Skeletal muscle satellite cell (primary cell): ENCODE measurements around the gene MMP25.
"Not testable (repeated sequence)": the region's sequence is repeated elsewhere in the genome, so short reads cannot be mapped to it uniquely, and the experiment has no call there.

Source experiments
- H3K27me3 ChIP-seq: 2 replicates; pipeline ENCODE4 v1.7.0; 2013; ENCODE audit warnings: low read length; ENCODE audit not compliant: control insufficient read depth, insufficient read depth
- H3K36me3 ChIP-seq: 2 replicates; pipeline ENCODE4 v1.7.0; 2013; ENCODE audit warnings: mild to moderate bottlenecking, control low read depth, low read length; ENCODE audit not compliant: insufficient read depth
- H3K4me1 ChIP-seq: 2 replicates; pipeline ENCODE4 v1.7.0; 2013; ENCODE audit warnings: low read length; ENCODE audit not compliant: control insufficient read depth, insufficient read depth
- H3K4me2 ChIP-seq: 2 replicates; pipeline ENCODE4 v1.7.0; 2013; ENCODE audit warnings: mild to moderate bottlenecking, low read length
- H3K4me3 ChIP-seq: 2 replicates; pipeline ENCODE4 v1.7.0; 2013; ENCODE audit warnings: low read length
- H3K9ac ChIP-seq: 2 replicates; pipeline ENCODE4 v1.7.0; 2013; ENCODE audit warnings: mild to moderate bottlenecking, low read depth, low read length, moderate library complexity
- H3K9me3 ChIP-seq: replicated peaks from 2 replicates; pipeline ENCODE4 v1.7.0; 2013; ENCODE audit warnings: mild to moderate bottlenecking, control low read depth, low read length

Gene MMP25

DNA sequence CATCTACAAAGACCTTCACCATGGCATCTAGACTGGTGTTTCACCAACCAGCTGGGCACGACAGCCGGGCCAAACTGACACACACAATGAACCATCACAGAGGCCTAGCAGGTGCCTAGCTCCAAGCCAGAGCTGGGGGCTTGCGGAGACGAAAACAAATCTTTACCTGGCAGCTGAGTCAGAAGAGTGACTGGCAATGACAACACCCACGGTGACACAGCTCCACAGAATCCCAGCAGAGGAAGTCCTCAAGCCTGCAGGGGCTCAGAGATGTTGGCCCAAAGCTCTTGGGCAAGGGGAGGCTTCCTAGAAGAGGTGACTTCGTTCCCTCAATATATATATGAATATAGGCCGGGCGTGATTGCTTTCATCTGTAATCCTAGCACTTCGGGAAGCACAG lies 5.1 kb downstream of the MMP25 start:
- no peaks in the 10 kb centered on the region for H3K9me3 ChIP-seq
- peaks cover 45% of the 10 kb centered on the region for H3K27me3 ChIP-seq
- peaks cover 2% of the 10 kb centered on the region for H3K4me1 ChIP-seq
- no peak overlapping the region for H3K9ac ChIP-seq
- no peak overlapping the region for H3K4me3 ChIP-seq
- H3K36me3 ChIP-seq = no peaks in the 10 kb centered on the region
- no peak overlapping the region for H3K4me2 ChIP-seq

DNA sequence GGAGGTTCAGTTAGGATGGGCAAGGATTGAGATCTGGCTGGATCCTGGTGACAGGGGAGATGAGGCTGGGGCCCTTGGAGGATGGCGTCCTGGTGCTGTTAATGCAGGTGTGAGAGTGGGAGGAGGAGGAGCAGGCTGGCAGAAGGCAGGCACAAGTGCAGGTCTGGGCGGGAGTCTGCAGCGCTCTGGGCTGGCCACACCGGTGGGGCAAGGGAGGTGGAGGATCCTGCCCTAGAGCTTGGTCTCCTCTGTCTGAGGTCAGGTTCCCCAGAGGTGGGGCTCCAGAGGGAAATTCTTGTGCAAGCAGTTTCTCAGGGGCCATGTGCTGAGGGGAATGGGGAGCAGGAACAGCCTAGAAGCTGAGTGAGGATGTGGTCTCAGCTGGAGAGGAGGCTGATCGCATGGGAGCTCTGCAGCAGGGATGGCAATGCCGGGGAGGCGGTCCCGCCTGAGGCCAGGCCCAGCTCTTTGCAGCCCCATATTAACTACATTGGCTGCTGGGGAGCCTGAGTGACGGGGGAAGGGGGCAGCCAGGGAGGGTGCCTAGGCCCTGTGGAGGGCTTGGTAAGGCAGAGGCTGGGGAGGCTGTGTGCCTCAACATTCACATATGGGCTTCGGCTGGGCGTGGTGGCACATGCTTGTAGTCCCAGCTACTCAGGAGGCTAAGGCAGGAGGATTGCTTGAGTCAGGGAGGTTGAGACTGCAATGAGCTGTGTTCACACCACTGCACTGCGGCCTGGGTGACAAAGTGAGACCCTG lies 6.4 kb downstream of the MMP25 start:
- not testable (repeated sequence) for H3K4me1 ChIP-seq, H3K4me3 ChIP-seq, H3K9ac ChIP-seq, H3K4me2 ChIP-seq, H3K9me3 ChIP-seq, H3K36me3 ChIP-seq
- H3K27me3 ChIP-seq = peaks cover 33% of the 10 kb centered on the region

DNA sequence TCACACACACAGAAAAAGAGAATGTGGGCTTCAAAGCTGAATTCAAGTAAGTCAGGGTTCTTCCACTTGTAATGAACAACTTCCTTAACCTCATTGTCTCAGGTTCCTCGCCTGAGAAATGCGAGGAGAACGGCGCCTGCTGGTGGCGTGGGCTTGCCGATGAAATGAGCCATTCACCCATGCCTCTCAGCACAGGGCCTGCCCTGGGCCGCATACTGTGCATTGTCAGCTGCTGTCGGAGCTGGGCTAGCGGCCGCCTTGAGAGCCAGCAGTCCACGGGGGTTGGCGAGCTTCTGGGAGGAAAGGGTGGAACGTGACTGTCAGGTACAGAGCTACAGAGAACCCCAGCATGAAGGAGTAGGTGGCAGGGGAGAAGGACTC lies 7.0 kb downstream of the MMP25 start:
- not testable (repeated sequence) for H3K4me2 ChIP-seq, H3K36me3 ChIP-seq, H3K9me3 ChIP-seq, H3K4me1 ChIP-seq, H3K9ac ChIP-seq, H3K4me3 ChIP-seq
- H3K27me3 ChIP-seq = peaks cover 27% of the 10 kb centered on the region

DNA sequence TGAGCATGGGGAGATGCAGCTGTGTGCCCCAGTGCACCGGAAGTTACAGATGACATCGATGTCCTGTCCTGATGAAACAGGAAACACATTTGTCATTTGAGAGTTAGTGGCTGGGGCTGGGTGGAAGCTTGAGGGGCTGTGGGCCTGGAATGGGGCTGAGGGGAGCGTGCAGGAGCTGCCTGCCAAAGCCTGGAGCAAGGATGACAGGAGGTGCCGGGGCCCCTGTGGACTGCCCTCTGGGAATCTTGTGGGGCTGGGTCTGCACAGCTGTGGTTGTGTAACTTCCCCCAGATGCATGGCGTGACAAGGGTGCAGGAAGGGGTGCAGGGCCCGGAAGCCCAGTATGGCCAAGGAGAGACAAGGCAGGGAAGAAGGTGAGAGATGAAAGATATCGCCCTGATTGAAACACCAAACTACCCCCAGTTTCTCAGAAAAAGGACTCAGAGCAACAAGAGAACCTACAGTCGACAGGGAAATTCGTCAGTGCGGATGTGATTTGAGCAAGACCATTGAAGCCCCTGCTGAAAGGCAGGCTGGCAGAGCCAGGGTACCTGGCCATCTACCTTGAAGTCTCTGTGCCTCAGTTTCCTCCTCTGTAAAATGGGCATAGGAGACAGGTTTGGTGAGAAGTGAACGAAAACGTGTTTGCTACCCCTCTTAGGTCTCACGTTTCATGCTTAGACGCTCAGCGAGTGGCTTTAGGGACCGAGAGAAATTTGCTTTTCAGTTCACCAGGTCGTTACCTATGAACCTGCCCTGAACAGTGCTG lies 8.8 kb downstream of the MMP25 start:
- Histone ChIP-seq H3K4me1 (peaks cover 13% of the 10 kb centered on the region), H3K36me3 (no peaks in the 10 kb centered on the region), H3K9me3 (no peaks in the 10 kb centered on the region), H3K27me3 (peaks cover 10% of the 10 kb centered on the region), H3K4me3 (no peak overlapping the region), H3K9ac (no peak overlapping the region), H3K4me2 (no peak overlapping the region)

DNA sequence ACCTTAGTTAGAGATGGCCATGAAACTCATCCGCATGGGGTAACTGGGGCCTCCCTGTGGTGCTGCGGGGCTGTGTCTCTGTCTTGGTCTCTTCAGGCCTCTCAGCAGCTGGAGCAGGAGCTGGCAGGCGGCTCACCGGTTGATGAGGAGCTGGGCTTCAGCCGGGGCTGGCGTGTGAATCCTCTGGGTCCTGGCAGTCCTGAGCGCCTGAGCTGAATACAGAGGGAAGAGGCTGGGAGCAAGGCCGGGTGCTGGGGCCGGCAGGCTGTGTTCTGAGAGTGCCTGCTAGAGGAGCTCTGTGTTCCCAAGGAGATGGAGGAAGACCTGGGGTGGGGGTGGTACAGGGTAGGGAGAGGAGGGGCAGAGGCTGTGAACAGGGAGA lies 9.4 kb downstream of the MMP25 start:
- not testable (repeated sequence) for H3K9me3 ChIP-seq, H3K4me2 ChIP-seq, H3K4me3 ChIP-seq, H3K9ac ChIP-seq, H3K27me3 ChIP-seq, H3K36me3 ChIP-seq
- H3K4me1 ChIP-seq = peaks cover 18% of the 10 kb centered on the region

DNA sequence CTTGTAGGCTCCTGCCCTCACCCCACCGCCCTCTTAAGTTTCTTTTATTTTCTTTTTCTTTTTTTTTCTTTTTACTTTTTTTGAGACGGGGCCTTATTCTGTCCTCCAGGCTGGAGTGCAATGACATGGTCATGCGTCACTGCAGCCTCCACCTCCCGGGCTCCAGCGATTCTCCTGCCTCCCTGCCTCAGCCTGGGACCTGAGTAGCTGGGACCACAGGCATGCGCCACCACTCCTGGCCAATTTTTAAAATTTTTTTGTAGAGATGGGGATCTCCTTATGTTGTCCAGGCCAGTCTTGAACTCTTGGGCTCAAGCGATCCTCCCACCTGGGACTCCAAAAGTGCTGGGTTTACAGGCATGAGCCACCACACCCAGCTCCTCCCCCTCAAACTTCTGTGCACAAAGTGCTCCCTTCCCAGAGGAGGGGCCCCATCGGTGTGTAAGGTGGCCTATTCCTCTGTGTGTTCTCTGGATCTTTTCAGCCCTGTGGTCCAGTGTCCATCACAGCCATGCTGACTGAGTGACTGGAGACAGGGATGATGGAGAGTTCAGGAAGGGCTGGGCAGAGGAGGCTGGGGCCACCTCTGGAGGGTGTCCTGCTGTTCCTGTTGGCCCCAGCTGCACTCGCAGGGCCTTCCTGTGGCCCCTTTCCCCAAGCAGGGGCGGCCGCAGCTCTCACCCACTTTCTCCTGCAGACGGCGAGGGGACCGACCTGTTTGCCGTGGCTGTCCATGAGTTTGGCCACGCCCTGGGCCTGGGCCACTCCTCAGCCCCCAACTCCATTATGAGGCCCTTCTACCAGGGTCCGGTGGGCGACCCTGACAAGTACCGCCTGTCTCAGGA lies 10.2 kb downstream of the MMP25 start:
- Histone ChIP-seq H3K36me3 (no peaks in the 10 kb centered on the region), H3K4me1 (peaks cover 18% of the 10 kb centered on the region), H3K9me3 (no peaks in the 10 kb centered on the region), H3K27me3 (peaks cover 4% of the 10 kb centered on the region), H3K9ac (no peak overlapping the region), H3K4me2 (no peak overlapping the region), H3K4me3 (no peak overlapping the region)

DNA sequence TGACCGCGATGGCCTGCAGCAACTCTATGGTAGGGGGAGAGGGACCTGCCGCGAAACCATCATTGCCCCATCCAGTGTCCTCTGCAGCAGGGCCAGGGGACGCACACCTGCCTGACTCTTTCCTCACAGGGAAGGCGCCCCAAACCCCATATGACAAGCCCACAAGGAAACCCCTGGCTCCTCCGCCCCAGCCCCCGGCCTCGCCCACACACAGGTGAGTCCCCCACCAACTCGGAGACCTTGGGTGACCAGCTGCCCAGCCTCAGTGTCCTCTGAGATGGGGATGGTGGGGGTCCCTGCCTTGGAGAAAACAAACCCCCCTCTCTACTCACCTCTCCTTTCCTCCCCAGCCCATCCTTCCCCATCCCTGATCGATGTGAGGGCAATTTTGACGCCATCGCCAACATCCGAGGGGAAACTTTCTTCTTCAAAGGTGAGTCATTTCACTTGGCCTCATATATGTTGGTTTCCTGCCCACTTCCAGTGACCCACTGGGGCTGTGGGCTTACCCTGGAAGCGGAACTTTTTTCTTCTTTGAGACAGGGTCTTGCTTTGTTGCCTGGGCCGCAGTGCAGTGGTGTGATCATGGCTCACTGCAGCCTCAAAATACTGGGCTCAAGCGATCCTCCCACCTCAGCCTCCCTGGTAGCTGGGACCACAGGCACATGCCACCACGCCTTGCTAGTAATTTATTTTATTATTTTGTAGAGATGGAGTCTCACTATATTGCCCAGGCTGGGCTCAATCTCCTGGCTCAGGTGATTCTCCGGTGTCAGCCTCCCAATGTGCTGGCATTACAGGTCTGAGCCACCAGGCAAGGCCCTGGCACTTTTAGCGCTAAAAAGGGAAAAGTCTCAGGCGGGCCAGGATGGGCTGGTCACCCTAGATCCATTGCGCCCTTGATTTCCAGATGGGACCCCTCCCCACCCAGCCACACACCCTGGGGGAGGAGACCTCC lies 11.1 kb downstream of the MMP25 start:
- H3K27me3 ChIP-seq = peaks cover 4% of the 10 kb centered on the region
- H3K4me2 ChIP-seq = peak overlapping the region; percentile 99
- H3K36me3 ChIP-seq = no peaks in the 10 kb centered on the region
- no peaks in the 10 kb centered on the region for H3K9me3 ChIP-seq
- H3K4me3 ChIP-seq = peak overlapping the region; percentile 90
- H3K9ac ChIP-seq = peak overlapping the region; percentile 95
- H3K4me1 ChIP-seq = peaks cover 18% of the 10 kb centered on the region

DNA sequence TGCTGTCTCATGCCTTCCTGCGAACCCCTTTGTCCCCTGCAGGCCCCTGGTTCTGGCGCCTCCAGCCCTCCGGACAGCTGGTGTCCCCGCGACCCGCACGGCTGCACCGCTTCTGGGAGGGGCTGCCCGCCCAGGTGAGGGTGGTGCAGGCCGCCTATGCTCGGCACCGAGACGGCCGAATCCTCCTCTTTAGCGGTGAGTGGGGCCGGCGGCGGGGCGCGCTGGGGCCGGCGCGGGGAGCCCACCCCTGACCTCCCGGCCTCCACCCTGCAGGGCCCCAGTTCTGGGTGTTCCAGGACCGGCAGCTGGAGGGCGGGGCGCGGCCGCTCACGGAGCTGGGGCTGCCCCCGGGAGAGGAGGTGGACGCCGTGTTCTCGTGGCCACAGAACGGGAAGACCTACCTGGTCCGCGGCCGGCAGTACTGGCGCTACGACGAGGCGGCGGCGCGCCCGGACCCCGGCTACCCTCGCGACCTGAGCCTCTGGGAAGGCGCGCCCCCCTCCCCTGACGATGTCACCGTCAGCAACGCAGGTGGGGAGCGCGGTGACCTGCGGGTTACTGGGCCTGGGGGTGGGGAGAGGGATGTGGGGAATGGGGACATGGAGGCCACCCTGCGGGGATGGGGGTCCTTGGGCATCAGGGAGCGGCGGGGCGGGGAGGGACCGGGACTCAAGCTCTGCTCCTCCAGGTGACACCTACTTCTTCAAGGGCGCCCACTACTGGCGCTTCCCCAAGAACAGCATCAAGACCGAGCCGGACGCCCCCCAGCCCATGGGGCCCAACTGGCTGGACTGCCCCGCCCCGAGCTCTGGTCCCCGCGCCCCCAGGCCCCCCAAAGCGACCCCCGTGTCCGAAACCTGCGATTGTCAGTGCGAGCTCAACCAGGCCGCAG lies 12.0 kb downstream of the MMP25 start:
- Histone ChIP-seq H3K27me3 (peaks cover 4% of the 10 kb centered on the region), H3K4me1 (peaks cover 18% of the 10 kb centered on the region), H3K9me3 (no peaks in the 10 kb centered on the region), H3K9ac (peak overlapping the region; percentile 95), H3K4me2 (peak overlapping the region; percentile 99), H3K36me3 (no peaks in the 10 kb centered on the region), H3K4me3 (peak overlapping the region; percentile 90)

DNA sequence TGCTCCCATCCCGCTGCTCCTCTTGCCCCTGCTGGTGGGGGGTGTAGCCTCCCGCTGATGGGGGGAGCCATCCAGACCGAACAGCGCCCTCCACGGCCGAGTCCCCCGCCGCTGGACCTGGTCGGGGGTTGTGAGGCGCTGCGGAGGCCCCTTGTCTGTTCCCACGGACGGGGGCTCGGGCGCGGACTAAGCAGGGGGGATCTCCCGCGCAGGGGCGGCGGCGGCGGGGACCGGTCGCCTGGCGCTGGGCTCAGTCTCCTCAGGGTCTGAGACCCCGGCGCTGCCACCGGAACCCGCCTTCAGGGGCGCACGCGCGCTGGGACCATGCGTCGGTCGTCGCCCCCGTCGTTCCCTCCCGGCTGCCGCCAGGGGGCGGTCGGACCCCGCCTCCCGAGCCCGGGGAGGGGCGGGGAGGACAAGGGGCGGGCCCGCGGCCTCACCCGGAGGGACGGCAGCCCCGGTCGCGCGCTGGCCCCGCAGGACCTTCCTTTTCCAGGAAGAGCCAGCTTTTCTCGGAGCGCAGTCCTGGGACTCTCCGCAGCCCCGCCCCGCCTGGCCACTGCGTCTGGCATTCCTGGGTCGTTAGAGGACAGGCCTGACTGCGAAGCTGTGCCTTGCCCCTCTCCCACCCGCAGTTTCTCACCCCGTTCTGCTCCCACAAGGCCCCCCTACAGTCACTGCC lies 12.8 kb downstream of the MMP25 start:
- Histone ChIP-seq H3K27me3 (peaks cover 4% of the 10 kb centered on the region), H3K4me3 (peak overlapping the region; percentile 90), H3K36me3 (no peaks in the 10 kb centered on the region), H3K9me3 (no peaks in the 10 kb centered on the region), H3K9ac (peak overlapping the region; percentile 95), H3K4me2 (peak overlapping the region; percentile 99), H3K4me1 (peaks cover 18% of the 10 kb centered on the region)
